Measurements from ENCODE around the gene ITFG1.

DNA sequence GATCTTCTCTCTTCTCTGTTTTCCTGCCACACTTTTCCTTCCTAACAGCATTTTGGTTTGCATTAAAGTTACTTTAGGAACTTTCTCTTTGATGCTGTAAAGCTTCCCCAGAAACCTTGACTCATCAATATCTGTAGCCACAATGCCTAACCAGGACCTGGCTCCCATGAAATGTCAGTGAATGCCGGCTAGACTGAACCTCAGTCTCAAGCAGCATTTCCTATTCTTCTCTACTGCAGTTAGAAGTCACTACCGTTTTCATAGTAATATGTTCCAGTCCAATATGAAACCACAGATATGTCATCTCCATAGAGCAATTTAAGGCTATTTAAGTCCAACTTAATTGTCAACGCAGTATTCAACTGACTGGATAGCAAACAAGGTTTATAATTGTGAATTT is 28.9 kb downstream of the ITFG1 start:
- TF ChIP-seq, protein P1, sequence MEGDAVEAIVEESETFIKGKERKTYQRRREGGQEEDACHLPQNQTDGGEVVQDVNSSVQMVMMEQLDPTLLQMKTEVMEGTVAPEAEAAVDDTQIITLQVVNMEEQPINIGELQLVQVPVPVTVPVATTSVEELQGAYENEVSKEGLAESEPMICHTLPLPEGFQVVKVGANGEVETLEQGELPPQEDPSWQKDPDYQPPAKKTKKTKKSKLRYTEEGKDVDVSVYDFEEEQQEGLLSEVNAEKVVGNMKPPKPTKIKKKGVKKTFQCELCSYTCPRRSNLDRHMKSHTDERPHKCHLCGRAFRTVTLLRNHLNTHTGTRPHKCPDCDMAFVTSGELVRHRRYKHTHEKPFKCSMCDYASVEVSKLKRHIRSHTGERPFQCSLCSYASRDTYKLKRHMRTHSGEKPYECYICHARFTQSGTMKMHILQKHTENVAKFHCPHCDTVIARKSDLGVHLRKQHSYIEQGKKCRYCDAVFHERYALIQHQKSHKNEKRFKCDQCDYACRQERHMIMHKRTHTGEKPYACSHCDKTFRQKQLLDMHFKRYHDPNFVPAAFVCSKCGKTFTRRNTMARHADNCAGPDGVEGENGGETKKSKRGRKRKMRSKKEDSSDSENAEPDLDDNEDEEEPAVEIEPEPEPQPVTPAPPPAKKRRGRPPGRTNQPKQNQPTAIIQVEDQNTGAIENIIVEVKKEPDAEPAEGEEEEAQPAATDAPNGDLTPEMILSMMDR (conservative IDR thresholded peaks at IDR 0.05) = no peak
- no peak for TF ChIP-seq ZFX (IDR thresholded peaks at IDR 0.05)

Data from C4-2B (cell line).